Smooth muscle cell (in vitro differentiated cells): Measurements from ENCODE around the gene TUBB2B. TPM values are rescaled to one million over a fixed set of nuclear protein-coding genes. Genes with fewer than 3 reads are reported as not detected.

Source experiments
- DNase-seq: peaks from one replicate; lab custom pipeline; 2025; ENCODE audit not compliant: unreplicated experiment; lab: John Stamatoyannopoulos, UW
- H2AFZ ChIP-seq: fragments of 200-600 bp; sonication (generic); 2 replicates; pipeline ENCODE4 v1.6.0; 2016; ENCODE audit warnings: antibody characterized with exemption, low read depth, mild to moderate bottlenecking
- H3F3A ChIP-seq: fragments of 200-600 bp; sonication (generic); 2 replicates; pipeline ENCODE4 v1.6.0; 2017; ENCODE audit warnings: antibody characterized with exemption, low read depth
- H3K27ac ChIP-seq: fragments of 200-600 bp; sonication (generic); 2 replicates; pipeline ENCODE4 v1.5.1; 2016; ENCODE audit warnings: low read depth, mild to moderate bottlenecking
- H3K27me3 ChIP-seq: fragments of 200-600 bp; sonication (generic); 2 replicates; pipeline ENCODE4 v1.6.1; 2016; ENCODE audit warnings: low read depth, mild to moderate bottlenecking
- H3K36me3 ChIP-seq: fragments of 200-600 bp; sonication (generic); 2 replicates; pipeline ENCODE4 v1.5.1; 2016; ENCODE audit warnings: low read depth
- H3K4me1 ChIP-seq: fragments of 200-600 bp; sonication (generic); 2 replicates; pipeline ENCODE4 v1.5.1; 2016; ENCODE audit warnings: low read depth
- H3K4me2 ChIP-seq: fragments of 200-600 bp; sonication (generic); 2 replicates; pipeline ENCODE4 v1.6.0; 2016; ENCODE audit warnings: mild to moderate bottlenecking
- H3K4me3 ChIP-seq: fragments of 200-600 bp; sonication (generic); 2 replicates; pipeline ENCODE4 v1.5.1; 2016; ENCODE audit warnings: mild to moderate bottlenecking
- H3K79me2 ChIP-seq: fragments of 200-600 bp; sonication (generic); 2 replicates; pipeline ENCODE4 v1.6.0; 2016; ENCODE audit warnings: low read depth, mild to moderate bottlenecking
- H3K9ac ChIP-seq: fragments of 200-600 bp; sonication (generic); 2 replicates; pipeline ENCODE4 v1.6.0; 2016; ENCODE audit warnings: low read depth
- H3K9me3 ChIP-seq: fragments of 200-600 bp; sonication (generic); replicated peaks from 2 replicates; pipeline ENCODE4 v1.5.1; 2016; ENCODE audit warnings: low read depth
- H4K20me1 ChIP-seq: fragments of 200-600 bp; sonication (generic); 2 replicates; pipeline ENCODE4 v1.6.0; 2016; ENCODE audit warnings: low read depth
- WGBS: methylation state at CpG from one replicate; pipeline ENCODE4 v1.1.7; 2016; ENCODE audit warnings: low lambda C conversion rate; 5-methylcytosine and 5-hydroxymethylcytosine counted together
- polyA plus RNA-seq: library from polyadenylated mRNA; unstranded; fragments of >200 nt; fragmentation: Nextera tagmentation; extraction: Ambion mirVana; gene quantifications from 2 replicates; pipeline ENCODE4 v1.2.1, GENCODE V29; 2016
- total RNA-seq: library from RNA; depleted of rRNA; stranded (reverse); fragments of >200 nt; gene quantifications from 2 replicates; pipeline ENCODE4 v1.2.3, GENCODE V29; 2014
- TF ChIP-seq, protein P1 (sequence below): fragments of 200-600 bp; sonication (generic); IDR thresholded peaks from 2 replicates; pipeline ENCODE4 v1.5.1; 2017; ENCODE audit warnings: borderline replicate concordance, mild to moderate bottlenecking, antibody characterized with exemption; ENCODE audit not compliant: insufficient read depth, poor library complexity, severe bottlenecking

Gene TUBB2B
- total and polyA plus RNA-seq, 2 experiments from 2014 or later, result 22.7 to 62.1 TPM

GRCh38 chr6:3204921-3205320, 22.5 kb downstream of the TUBB2B start:
- Histone ChIP-seq H3K9ac (no peak overlapping the region), H3K36me3 (no peaks in the 10 kb centered on the region), H3K27ac (no peak overlapping the region), H3K27me3 (no peaks in the 10 kb centered on the region), H3K4me2 (no peak overlapping the region), H3K4me3 (no peak overlapping the region), H4K20me1 (no peaks in the 10 kb centered on the region), H3F3A (peaks cover 27% of the 10 kb centered on the region), H3K9me3 (no peaks in the 10 kb centered on the region), H2AFZ (no peak overlapping the region), H3K79me2 (no peaks in the 10 kb centered on the region), H3K4me1 (peaks cover 17% of the 10 kb centered on the region)
- WGBS, result 72% methylated on average over 6 of the region's 6 CpGs
- TF ChIP-seq, protein P1, sequence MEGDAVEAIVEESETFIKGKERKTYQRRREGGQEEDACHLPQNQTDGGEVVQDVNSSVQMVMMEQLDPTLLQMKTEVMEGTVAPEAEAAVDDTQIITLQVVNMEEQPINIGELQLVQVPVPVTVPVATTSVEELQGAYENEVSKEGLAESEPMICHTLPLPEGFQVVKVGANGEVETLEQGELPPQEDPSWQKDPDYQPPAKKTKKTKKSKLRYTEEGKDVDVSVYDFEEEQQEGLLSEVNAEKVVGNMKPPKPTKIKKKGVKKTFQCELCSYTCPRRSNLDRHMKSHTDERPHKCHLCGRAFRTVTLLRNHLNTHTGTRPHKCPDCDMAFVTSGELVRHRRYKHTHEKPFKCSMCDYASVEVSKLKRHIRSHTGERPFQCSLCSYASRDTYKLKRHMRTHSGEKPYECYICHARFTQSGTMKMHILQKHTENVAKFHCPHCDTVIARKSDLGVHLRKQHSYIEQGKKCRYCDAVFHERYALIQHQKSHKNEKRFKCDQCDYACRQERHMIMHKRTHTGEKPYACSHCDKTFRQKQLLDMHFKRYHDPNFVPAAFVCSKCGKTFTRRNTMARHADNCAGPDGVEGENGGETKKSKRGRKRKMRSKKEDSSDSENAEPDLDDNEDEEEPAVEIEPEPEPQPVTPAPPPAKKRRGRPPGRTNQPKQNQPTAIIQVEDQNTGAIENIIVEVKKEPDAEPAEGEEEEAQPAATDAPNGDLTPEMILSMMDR, result no peak
- DNase-seq, result no peak

GRCh38 chr6:3202999-3203696, 24.3 kb downstream of the TUBB2B start:
- H4K20me1 ChIP-seq, result no peaks in the 10 kb centered on the region
- WGBS, result 13% methylated on average over 7 of the region's 7 CpGs
- H3K36me3 ChIP-seq, result no peaks in the 10 kb centered on the region
- peaks cover 9% of the 10 kb centered on the region for H3K4me1 ChIP-seq
- TF ChIP-seq, protein P1, result no peak
- DNase-seq, result no peak
- H2AFZ ChIP-seq, result no peak overlapping the region
- no peaks in the 10 kb centered on the region for H3K9me3 ChIP-seq
- H3K4me3 ChIP-seq, result no peak overlapping the region
- peaks cover 15% of the 10 kb centered on the region for H3F3A ChIP-seq
- no peaks in the 10 kb centered on the region for H3K79me2 ChIP-seq
- no peaks in the 10 kb centered on the region for H3K27me3 ChIP-seq
- peak overlapping the region; percentile 66 for H3K4me2 ChIP-seq
- H3K9ac ChIP-seq, result peak overlapping the region; percentile 9
- peak overlapping the region; percentile 77 for H3K27ac ChIP-seq

DNA sequence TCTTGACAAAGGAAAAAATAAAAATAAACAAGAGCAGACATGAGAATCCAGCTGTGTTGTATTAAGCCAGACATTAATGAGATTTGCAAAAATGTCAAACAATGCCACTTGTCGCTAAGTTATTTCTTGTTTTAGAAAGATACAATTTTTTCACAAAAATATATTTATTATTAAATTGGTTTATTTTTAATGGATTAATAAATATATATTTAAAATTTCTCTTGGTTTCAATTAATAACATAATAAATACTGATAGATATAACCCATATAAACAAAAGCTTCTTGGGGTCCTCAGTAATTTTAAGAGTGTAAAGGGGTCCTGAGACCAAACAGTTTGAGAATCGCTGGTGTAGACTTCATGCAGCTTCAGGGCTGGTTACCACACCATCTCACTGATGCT, 26.1 kb downstream of the TUBB2B start:
- Histone ChIP-seq H3K4me1 (peaks cover 8% of the 10 kb centered on the region), H4K20me1 (no peaks in the 10 kb centered on the region), H3K79me2 (no peaks in the 10 kb centered on the region), H3K9ac (no peak overlapping the region), H3K27me3 (no peaks in the 10 kb centered on the region), H3K4me2 (no peak overlapping the region), H3K27ac (no peak overlapping the region), H3F3A (peaks cover 8% of the 10 kb centered on the region), H2AFZ (no peak overlapping the region), H3K4me3 (no peak overlapping the region), H3K9me3 (no peaks in the 10 kb centered on the region), H3K36me3 (no peaks in the 10 kb centered on the region)
- TF ChIP-seq, protein P1, result no peak
- DNase-seq, result no peak
- 94% methylated on average over 2 of the region's 2 CpGs for WGBS

DNA sequence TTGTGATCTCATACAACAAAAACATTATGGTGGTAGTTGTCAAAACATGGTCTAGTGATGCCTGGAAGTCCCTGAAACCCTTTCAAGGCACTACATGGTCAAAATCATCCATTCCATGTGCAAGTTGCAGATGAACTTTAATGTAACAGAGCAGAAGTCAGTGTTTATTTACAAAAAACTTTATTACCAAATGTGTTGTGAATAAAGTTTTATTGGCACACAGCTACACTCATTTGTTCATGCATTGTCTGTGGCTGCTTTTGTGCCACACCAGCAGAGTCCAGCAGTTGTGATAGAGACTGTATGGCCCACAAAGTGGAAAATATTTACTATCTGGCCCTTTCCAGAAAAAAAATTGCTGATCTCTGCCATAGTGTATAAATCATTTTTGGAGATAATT, 26.8 kb downstream of the TUBB2B start:
- no peaks in the 10 kb centered on the region for H4K20me1 ChIP-seq
- H3K9me3 ChIP-seq, result no peaks in the 10 kb centered on the region
- H3K9ac ChIP-seq, result no peak overlapping the region
- H3F3A ChIP-seq, result peaks cover 8% of the 10 kb centered on the region
- H3K27ac ChIP-seq, result no peak overlapping the region
- no peak overlapping the region for H3K4me2 ChIP-seq
- no peaks in the 10 kb centered on the region for H3K79me2 ChIP-seq
- H2AFZ ChIP-seq, result no peak overlapping the region
- TF ChIP-seq, protein P1, result no peak
- H3K4me1 ChIP-seq, result peaks cover 9% of the 10 kb centered on the region
- no peak overlapping the region for H3K4me3 ChIP-seq
- H3K36me3 ChIP-seq, result no peaks in the 10 kb centered on the region
- no peak for DNase-seq
- no peaks in the 10 kb centered on the region for H3K27me3 ChIP-seq
